Measurements from ENCODE around the gene GJB1. TPM values are rescaled to one million over a fixed set of nuclear protein-coding genes. Genes with fewer than 3 reads are reported as not detected.

Gene GJB1
- total and polyA plus RNA-seq, 9 of the 15 experiments (the other 6 are each of a cell fraction or from before 2014, with no cell fraction given): 0.11 TPM; not detected in 8

GRCh38 chrX:71181910-71182799 lies 40.9 kb upstream of the GJB1 start (continued):
- peak; percentile 88; the same call in 1 of the 2 replicates for TF ChIP-seq ZNF197 (CRISPR knock-in tag; IDR thresholded peaks at IDR 0.05; ENCODE audit: low read depth)
- TF ChIP-seq CLOCK (CRISPR knock-in tag; IDR thresholded peaks at IDR 0.05; ENCODE audit: borderline replicate concordance): no peak
- TF ChIP-seq TGIF2 (CRISPR knock-in tag; IDR thresholded peaks at IDR 0.05): no peak
- TF ChIP-seq NR2C2 (CRISPR knock-in tag; IDR thresholded peaks at IDR 0.05): no peak
- TF ChIP-seq NR2C2 (tag; IDR thresholded peaks at IDR 0.05): peak; percentile 39; the same call in 1 of the 2 replicates
- TF ChIP-seq ZBTB9 (CRISPR knock-in tag; IDR thresholded peaks at IDR 0.05): no peak
- peak; percentile 58 to 85; a peak in 2 of 4 replicates for TF ChIP-seq SRF (CRISPR knock-in tag; IDR thresholded peaks at IDR 0.05)
- no peak for TF ChIP-seq KHSRP (IDR thresholded peaks at IDR 0.05)
- no peak for TF ChIP-seq RBBP5 (IDR thresholded peaks at IDR 0.05; ENCODE audit: borderline replicate concordance, insufficient read depth, low read length, poor library complexity, severe bottlenecking)
- TF ChIP-seq ELF1 (tag; IDR thresholded peaks at IDR 0.05): no peak; the same call in 1 of the 2 replicates
- TF ChIP-seq ZNF263 (CRISPR knock-in tag; IDR thresholded peaks at IDR 0.05; ENCODE audit: borderline replicate concordance): no peak
- no peak for TF ChIP-seq GTF3C2 (IDR thresholded peaks at IDR 0.05; ENCODE audit: borderline replicate concordance, extremely low read depth, insufficient read length)
- no peak for TF ChIP-seq ADNP (tag; IDR thresholded peaks at IDR 0.05)
- no peak for TF ChIP-seq THRB (CRISPR knock-in tag; conservative IDR thresholded peaks at IDR 0.05)
- no peak for TF ChIP-seq LEF1 (IDR thresholded peaks at IDR 0.05)
- TF ChIP-seq E2F5 (CRISPR knock-in tag; IDR thresholded peaks at IDR 0.05): no peak

Measured in K562 (cell line).